ENCODE results near the gene GBF1.
"Not testable (repeated sequence)": the region's sequence is repeated elsewhere in the genome, so short reads cannot be mapped to it uniquely, and the experiment has no call there.

GBF1 gene

GRCh38 chr10:102245082-102245931 is at the start of gene GBF1:
TSS of gene GBF1 (plus strand) at chr10:102245532. CDS start at chr10:102258939, 13,407 bp downstream.
- peak; percentile 79 for DNase-seq (ENCODE audit: low read depth)

- no peak for DNase-seq (ENCODE audit: low read depth)
These were observed 48.4 kb upstream of the GBF1 start for GRCh38 chr10:102196893-102197292.

DNA sequence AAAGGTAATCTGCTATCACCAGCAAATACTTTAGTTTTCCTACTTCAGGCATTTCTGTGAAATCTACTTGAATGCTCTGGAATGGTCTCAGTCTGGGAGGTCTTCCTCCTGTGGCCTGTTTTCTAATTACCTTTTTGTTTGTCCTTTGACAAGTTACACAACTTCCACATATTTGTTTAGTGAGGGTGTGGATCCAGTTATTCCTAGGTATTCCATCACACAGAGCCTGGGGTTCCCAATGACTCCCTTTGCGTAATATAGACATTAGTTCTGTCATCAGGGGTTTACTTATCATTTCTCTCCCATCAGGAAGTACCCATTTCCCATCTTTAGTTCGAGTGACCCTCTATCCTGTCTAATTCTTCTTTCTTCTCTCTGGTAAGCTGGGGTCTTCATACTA is 47.3 kb upstream of the GBF1 start:
- no peak for DNase-seq (ENCODE audit: low read depth)

DNA sequence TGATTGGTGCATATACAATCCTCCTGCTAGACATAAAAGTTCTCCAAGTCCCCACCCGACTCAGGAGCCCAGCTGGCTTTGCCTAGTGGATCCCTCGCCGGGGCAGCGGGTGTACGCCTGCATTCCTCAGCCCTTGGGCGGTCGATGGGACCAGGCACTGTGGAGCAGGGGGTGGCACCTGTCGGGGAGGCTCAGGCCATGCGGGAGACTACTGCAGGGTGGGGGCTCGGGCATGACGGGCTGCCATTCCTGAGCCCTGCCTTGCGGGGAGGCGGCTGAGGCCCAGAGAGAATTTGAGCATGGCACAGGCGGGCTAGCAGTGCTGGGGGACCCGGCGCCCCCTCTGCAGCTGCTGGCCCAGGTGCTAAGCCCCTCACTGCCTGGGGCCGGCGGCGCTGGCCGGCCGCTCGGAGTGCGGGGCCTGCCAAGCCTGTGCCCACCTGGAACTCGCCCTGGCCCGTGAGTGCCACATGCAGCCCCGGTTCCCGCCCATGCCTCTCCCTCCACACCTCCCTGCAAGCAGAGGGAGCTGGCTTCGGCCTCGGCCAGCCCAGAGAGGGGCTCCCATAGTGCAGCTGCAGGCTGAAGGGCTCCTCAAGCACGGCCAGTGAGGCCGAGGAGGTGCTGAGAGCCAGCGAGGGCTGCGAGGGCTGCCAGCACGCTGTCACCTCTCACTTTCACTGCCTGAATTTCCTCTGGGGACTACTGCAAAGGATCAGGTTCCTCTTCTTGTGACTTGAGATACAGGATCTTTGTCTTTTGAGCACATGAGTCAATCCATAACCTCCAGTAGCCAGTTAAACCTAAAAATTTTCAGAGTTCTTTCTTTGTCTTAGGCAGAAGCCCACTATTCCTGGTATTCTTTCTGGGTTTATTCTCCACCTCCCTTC is 44.3 kb upstream of the GBF1 start:
- DNase-seq (ENCODE audit: low read depth), result no peak

- no peak for DNase-seq (ENCODE audit: low read depth)
These were observed 42.9 kb upstream of the GBF1 start for GRCh38 chr10:102202386-102202785.

DNA sequence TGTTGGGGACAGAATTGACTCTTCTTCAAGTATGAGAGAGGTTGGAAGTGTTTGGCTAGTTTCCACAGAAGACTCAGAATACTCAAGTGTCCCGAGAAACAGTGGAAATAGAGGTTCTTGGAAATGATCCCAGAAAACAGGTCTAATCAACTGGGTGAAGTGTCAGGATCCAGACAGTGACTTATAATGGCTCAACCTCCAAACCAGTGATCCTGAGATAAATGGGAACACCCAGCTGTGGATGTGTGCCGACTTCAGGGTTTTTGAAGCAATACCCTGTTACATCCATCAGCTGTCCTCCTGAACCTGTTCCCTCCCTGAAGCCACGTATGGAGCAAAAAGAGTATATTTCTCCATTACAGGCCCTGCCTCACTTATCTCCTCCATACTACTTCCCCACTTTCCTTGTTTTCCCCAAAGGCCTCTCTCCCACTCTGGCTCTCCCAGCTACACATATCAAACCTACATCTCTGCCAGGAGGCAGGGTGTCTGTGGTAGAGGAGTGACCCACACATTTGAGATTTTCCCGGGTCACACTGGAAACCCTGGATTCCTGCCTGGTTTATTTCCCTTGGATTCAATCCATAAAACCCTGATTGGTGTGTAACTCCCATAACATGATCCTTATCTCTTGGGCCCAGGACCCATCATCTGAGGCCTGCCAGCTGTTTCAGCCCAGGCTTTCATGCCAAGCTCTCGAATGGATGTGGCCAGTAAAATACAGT is 36.9 kb upstream of the GBF1 start:
- DNase-seq (ENCODE audit: low read depth), result no peak

- DNase-seq (ENCODE audit: low read depth), result no peak
These were observed 33.6 kb upstream of the GBF1 start for GRCh38 chr10:102211615-102212299.

GRCh38 chr10:102213599-102213998 is 31.7 kb upstream of the GBF1 start:
- DNase-seq (ENCODE audit: low read depth), result not testable (repeated sequence)

DNA sequence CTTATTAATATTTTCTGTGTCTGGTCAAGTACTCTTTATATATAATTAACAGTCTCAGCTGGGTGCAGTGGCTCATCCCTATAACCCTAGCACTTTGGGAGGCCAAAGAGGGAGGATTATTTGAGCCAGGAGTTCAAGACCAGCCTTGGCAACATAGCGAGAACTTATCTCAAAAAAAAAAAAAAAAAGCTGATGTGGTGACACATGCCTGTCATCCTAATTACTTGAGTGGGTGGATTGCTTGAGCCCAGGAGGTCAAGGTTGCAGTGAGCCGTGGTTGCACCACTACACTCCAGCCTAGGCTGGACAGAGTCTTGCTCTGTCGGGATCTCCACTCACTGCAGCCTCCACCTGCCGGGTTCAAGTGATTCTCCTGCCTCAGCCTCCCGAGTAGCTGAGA is 26.0 kb upstream of the GBF1 start:
- DNase-seq (ENCODE audit: low read depth), result no peak

GRCh38 chr10:102220612-102221011 is 24.7 kb upstream of the GBF1 start:
- DNase-seq (ENCODE audit: low read depth), result no peak

- DNase-seq (ENCODE audit: low read depth), result no peak
These were observed 22.5 kb upstream of the GBF1 start for GRCh38 chr10:102222797-102223196.

DNA sequence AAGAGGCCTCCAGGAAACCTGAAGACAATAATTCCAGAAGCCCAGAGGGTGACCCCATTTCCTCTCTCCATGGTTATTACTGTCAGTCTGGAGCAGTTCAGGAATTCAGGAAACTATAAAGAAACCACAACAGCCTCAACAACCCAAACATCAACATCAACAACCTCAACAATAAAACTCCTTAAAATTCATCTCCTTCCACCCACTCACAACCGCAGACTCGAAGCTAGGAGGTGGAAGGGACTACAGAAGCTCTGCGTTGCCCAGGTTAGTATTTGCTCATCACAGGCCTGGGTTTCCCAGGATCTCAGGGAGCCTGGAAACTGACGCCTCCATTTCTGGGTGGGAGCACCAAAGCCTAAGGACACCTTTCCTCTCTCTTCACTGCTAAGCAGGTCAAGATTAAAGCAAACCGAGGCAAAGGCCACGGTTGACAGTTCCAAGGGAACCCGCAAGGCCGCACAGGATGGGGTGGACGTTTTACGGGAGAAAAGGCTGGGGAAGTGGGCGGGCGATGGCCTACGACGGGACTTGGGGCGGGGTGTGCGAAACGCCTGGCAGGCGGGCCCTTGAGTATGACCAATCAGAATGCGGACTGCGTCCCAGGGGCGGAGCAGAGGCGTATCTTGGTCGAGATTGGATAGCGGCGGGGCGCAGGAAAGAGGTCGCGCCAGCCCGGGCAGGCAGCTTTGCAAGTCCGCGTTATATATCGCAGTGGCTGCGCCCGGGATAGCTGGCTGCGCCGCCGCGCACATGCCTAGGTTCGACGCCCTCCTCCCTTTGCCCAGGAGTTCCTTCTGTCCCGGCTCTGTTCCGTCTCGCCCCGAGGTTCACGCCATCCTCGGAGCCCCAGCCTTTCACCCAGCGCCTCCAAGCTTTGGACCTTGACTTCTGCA is 19.4 kb upstream of the GBF1 start, which contains the start of gene ELOVL3:
TSS of gene ELOVL3 (plus strand) at position 654 of the 896 bp plus-strand sequence. CDS start 250 bp downstream, outside the sequence.
- DNase-seq (ENCODE audit: low read depth), result peak; percentile 73

DNA sequence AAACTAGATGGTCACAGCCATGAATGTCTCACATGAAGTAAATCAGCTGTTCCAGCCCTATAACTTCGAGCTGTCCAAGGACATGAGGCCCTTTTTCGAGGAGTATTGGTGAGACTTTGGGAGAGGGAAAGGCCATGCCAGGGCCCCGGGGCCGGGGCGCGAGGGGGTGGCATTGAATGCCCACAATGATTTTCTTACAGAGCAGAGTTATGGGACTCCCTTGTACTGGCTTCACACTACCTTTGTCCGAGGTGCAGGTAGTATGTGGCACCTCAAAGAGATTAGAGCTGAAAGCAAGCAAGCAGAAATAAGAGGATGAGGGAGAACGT is 18.8 kb upstream of the GBF1 start:
- DNase-seq (ENCODE audit: low read depth), result no peak

- DNase-seq (ENCODE audit: low read depth), result no peak
These were observed 18.3 kb upstream of the GBF1 start for GRCh38 chr10:102227050-102227449.

DNA sequence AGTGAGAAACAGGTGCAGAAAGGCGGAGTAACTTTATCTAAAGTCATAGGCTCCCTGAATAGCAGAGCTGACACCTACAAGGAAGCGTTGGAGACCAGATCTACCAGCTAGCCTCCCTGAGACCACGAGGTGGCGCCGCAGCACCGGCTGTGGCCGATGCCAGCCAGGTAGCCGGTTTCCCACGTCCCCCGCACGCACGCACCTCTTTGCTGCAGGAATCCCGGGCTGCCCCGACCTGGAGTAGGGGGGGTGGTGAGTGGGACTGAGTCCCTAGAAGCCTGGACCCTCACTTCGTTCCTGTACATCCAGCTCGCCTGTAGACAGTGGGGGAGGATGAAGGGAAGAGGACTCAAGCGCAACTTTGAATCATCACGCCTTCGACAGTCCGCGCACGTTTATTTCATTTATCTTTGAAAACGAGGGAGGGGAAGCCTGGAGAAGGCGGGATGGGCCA is 15.5 kb upstream of the GBF1 start:
- DNase-seq (ENCODE audit: low read depth), result peak; percentile 72

GRCh38 chr10:102230264-102230860 is 15.0 kb upstream of the GBF1 start:
- DNase-seq (ENCODE audit: low read depth), result no peak

DNA sequence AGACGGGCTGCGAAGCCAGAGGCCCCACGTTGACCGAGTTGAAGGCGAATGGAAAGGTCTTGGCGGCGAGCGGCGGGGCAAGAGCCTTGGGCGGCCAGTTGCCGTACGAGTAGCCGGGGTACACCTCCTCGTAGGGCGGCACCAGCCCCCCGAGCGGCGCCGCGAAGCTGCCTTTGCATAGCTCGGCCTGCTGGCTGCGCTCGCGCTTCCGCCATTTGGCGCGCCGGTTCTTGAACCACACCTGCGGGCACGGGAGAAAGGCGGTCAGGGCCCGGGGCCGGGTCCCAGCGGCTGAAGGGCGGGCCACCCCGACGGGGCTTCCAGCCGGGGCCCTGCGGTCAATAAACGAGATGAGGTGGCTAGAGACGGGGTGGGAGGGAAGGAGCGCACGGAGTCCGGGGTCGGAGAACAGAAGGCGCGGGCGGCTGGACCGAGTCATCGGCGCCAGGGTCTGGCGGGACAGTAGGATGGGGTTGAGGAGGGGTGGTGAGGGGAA is 14.4 kb upstream of the GBF1 start:
- no peak for DNase-seq (ENCODE audit: low read depth)

DNA sequence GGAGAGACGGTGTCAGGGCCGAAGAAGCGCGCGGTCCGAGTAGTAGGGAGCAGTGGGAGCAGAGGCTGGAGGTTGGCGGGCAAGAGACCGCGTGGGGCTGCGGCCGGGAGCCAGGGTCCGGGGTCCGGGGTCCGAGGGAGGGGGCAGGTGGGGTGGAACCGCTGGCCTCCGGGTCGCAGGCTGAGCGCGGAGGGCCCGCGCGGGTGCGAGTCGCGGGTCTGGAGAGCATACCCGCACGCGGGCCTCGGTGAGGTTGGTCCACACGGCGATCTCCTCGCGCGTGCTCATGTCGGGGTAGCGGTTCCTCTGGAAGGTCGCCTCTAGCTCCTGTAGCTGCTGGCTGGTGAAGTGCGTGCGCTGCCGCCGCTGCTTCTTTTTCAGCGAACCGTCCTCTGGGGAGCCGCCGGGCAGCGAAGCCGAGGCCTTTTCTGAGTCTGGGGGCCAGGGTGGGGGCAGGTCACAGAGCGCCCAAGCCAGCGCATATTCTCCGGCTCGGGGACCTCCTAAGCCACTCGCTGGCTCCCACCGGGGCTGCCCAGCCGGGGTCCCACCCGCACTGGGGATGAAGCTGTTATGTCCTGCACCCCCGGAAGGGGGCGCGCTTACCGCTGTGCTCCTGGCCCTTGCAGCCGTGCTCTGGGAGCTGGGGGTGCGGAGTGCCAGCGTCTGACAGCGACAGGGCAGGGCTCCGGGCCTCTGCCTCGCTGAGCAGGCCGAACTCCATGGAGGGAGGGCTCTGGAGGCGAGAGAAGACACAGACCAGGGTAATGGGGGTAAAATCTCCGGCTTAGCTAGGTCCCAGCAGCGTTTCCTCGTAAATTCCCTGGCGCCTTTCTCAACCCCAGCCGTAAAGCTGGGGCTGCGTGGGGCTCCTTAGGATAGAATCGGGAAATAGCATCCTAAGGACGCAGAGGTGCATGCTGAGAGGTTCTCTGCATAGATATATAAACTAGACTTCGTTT is 13.7 kb upstream of the GBF1 start:
- peak; percentile 47 for DNase-seq (ENCODE audit: low read depth)

DNA sequence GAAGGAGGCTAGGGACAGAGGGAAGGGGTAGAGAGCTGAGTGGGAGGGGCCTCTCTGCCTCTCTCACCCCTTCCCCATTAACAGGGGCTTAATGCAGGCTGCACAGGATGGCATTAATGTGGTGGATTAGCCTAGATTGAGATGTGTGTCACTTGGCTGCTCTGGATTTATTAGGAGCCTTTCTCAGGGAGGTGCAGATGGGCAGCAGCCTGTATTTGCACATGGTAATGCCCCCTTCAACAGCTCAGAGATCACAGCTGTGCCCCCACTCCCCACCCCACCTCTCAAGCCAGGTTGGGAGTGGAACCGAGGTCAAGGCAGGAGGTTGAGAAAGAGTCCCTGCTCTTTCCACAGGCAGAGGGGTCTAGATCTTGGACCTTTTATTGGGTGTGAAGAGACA is 11.3 kb upstream of the GBF1 start:
- no peak for DNase-seq (ENCODE audit: low read depth)
